Suppressor macrophage (primary cell): Measurements from ENCODE around the gene EBF4.
"Not testable (repeated sequence)": the region's sequence is repeated elsewhere in the genome, so short reads cannot be mapped to it uniquely, and the experiment has no call there.

Experiments
- DNase-seq, 4 experiments: peaks; one replicate each; pipeline ENCODE4 v3.0.0-alpha.2; 2020 to 2022

The EBF4 gene

DNA sequence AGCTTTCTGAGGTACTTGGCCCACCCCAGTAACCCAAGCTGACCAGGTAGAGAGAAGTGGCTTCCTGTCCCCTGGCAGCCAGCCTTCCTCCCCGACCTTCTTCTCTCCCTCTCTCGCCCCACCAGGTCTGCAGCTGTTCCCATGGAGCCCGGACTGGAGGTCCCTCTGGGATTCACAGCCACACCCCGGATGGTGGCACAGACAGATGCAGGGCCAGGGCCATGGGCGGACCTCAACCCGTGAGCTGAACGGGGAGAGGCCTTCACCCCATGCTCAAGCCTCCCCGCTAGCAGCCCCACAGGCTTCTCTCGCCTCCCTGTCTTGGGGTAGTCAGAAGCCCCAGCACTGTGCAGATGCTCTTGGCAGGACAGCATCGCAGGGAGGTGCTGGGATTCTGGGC lies 66.6 kb downstream of the EBF4 start:
- no peak for DNase-seq

DNA sequence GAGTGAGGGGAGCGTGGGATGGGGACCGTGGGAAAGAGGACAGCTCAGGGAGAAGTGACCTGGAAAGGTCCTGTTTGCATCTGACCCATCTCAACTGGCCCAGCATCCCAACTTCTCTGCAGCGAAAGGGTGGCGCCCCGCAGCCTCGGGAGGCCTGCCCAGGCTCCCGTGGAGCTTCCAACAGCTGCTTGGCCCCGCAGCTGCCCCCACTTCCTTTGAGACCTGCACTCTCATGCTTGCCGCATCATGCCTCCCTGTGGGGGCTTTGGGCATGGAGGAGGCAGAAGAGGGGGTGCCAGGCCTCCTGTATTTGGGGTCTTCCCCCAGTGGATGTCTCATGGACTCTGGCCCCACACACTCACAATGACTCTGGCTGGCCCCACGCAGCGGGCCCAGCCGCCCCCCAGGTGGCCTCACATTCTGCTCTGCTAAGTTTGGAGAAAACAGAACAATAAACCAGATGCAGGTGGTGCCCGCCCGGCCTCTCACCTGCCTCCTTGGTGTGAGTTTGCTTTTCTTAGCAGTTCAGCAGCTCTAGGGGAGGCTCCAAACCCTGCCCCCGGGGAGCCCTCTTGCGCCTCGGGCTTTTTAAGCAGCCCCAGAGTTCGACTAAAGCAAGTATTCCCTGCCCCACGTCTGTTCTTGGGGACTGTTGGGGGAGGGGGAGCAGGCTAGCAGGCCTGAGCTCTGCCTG lies 67.2 kb downstream of the EBF4 start:
- no peak for DNase-seq

GRCh38 chr20:2760297-2760951 lies 67.8 kb downstream of the EBF4 start:
- DNase-seq, result no peak

GRCh38 chr20:2760952-2761305 lies 68.3 kb downstream of the EBF4 start:
- DNase-seq, result no peak

DNA sequence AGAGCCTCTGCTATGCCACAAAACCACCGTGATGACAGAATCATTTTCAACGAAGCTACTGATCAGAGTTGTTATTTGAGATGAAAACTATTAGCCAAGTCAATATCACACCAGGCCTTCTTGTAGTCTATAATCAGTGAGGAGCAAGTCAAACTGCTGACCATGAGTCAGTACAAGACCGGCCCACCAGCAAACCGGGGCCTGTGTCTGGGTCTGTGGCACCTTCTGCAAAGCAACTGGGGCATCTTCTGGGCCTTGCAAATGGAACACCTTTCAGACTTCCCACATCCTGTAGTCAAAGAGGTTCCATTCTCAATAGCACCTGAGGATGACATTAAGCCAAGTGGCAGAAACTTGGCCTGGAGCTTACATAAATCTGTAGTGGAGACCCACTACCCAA lies 69.3 kb downstream of the EBF4 start:
- no peak for DNase-seq

GRCh38 chr20:2762578-2763131 lies 70.1 kb downstream of the EBF4 start:
- DNase-seq, result no peak

DNA sequence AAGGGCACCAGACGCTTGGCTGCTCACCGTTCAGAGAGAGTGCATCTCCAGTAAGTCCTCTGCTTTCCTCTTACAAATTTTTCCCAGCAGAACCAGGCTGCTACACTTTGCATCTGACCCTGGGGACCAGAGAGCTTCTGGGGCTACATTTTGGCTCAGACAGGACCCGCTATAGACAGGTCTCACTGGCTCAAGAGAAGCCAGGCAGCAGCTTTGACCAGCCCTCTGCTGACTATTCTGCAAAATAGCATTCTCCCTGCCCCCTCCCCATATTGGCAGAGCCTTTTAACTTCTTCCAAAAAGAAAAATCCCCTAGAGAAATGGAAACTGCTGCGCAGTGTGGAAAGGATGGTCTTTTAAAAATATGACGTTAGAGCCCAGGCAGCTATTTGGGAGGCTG lies 70.6 kb downstream of the EBF4 start:
- no peak for DNase-seq

DNA sequence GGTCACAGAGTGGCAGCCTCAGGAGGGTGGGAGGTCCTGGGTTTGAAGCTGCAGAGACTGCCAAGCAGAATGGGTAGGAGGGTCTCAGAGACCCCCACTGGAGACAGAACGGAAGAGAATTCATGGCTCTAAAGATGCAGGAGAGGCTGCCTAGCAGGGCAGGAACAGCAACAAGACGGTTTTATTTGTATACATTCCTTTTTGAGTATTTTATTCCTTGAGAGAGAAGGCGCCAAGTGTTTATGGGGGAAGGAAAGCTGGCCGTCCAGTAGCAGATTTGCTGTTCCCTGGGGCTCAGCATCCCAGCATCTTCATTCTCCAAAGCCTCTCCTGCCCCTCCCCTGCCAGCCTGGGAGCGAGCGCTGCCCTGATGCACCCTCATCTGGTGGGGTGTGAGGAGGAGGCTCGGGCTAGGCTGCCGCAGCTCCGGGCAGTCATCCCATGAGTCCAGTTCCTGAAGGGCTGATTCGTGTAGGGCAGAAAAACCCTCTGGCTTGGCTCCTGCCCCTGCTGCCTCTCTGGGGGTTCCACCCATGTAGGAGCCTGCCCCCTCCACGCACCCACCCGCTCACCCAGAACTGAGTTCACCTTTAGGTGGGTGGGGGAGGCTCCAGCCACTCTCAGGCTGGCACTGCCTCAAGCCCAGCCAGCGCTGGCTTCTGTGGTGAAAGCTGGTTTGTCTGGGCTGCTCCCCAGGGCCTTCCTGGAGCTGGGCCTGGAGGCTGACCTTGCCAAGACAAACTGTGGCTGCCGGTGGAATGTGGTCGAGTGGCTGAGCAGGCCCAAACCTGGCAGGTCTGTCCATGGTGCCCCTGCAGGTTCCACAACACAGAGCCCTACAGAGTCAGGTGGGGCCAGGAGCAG lies 75.4 kb downstream of the EBF4 start:
- DNase-seq, result no peak

DNA sequence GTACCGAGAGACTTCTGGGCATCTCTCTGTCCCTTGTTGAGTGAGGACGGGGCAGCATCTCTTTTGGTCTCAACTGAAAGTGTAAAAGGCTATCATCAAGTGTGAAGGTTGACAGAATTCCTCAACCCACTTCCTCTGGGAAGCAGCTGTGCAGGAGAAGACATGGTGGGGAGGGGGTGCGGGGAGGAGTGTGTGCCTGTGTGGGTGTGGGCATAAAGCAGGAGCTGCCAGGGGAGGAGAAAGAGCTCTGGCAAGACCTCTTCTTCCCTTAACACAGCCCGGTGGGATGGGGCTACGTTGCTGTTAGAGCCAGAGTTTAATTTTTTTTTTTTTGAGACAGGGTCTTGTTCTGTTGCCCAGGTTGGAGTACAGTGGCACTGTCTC lies 76.0 kb downstream of the EBF4 start:
- no peak for DNase-seq

DNA sequence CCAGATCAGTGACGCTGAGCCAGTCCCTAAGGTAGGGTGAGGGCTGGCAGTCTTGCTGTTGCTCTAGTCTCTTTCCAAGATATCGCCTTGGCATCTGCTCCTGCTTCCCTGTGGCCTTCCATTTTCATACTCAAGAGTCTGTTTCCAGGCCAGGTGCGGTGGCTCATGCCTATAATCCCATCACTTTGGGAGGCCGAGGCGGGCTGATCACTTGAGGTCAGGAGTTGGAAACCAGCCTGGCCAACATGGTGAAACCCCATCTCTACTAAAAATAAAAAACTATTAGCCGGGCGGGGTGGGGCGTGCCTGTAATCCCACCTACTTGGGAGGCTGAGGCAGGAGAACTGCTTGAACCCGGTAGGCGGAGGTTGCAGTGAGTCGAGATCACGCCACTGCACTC lies 77.5 kb downstream of the EBF4 start:
- DNase-seq, result not testable (repeated sequence)

DNA sequence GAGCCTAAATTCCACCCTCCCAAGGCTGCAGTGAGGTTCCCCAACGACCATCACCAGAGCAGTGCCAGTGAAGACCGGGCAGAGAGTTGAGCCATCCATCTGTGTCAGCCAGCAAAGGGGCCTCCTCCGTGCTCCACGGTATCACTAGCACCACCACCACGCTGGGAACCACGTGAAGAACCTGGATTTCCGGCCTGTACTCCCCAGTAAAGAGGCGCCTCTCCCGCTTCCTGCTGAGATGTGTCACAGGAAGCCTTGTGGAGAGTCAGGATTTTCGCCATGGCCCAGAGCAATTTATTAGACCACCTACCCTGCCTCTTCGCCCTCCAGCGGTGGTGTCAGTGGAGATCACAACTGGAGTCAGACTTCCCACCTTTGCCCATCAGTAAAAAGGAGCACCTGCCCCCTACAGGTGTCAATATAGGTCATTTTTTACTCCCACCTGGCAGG lies 79.1 kb downstream of the EBF4 start:
- no peak for DNase-seq

DNA sequence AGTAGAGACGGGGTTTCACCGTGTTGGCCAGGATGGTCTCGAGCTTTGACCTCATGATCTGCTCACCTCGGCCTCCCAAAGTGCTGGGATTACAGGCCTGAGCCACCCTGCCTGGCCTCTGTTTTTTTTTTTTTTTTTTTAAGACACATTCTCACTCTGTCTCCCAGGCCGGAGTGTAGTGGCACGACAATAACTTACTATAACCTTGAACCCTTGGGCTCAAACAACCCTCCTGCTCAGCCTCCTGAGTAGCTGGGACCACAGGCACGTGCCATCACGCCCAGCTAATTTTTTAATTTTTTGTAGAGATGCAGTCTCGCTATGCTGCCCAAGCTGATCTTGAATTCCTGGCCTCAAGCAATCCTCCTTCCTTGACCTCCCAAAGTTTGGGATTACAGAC lies 81.2 kb downstream of the EBF4 start:
- no peak for DNase-seq

GRCh38 chr20:2775139-2775538 lies 82.6 kb downstream of the EBF4 start:
- DNase-seq, result no peak

DNA sequence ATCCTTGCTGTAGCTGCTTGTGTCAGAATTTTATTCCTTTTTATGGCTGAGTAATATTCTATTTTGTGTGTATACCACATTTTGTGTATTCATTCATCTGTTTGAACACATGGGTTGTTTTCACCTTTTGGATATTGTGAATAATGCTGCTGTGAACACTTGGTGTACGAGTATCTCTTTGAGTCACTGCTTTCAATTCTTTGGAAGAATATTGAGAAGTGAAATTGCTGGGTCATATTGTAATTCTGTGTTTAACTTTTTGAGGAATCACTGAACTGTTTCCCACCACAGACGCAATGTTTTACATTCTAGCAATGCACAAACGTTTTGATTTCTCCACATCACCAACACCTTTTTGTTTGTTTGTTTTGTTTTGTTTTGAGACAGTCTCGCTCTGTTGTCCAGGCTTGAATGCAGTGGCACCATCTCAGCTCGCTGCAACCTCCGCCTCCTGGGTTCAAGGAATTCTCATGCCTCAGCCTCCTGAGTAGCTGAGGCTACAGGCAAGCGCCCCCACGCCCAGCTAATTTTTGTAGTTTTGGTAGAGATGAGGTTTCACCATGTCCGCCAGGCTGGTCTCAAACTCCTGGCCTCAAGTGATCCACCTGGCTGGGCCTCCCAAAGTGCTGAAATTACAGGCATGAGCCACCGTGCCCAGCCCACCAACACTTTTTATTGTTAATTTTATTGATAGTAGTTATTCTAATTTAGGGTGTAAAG lies 86.2 kb downstream of the EBF4 start:
- DNase-seq, result no peak

DNA sequence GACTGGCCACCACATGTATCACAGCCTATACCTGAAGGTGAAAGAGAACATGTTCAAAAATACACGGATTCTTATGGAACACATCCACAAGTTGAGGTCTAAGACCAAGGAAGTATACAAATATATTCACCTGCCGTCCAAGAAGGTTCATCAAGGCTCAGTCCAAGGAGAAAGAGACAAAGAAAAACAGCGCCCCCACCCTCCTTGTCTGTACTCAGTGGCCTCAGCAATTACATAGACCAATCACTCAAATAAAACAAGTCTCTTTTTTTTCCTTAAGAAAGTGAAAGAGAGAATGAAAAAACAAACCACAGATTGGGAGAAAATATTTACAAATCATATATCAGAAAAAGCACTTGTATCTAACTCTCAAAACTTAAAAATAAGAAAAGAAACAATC lies 88.4 kb downstream of the EBF4 start:
- no peak for DNase-seq

DNA sequence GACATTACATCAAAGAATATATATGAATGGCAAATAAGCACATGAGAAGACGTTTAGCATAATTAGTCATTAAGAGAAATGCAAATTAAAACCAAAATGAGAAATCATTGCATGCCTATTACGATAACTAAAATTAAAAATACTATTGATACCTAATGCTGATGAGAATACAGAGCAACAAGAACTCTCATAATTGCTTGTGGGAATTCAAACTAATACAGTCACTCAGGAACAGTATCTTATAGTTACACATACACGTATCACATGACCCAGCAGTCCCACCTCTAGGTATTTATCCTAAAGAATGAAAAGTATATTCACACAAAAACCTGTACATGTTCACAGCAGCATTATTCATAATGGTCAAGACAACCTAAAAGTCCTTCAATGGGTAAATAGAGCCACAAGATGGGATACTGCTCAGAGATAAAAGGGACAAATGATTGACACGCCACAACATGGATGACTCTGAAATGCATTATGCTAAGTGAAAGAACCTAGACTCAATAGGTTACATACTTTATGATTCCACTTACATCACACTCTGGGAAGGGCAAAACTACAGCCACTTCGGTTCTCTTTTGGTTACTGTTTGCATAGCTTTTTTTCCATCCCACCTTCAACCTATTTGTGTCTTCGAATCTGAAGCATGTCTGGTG lies 91.5 kb downstream of the EBF4 start:
- DNase-seq, result no peak

DNA sequence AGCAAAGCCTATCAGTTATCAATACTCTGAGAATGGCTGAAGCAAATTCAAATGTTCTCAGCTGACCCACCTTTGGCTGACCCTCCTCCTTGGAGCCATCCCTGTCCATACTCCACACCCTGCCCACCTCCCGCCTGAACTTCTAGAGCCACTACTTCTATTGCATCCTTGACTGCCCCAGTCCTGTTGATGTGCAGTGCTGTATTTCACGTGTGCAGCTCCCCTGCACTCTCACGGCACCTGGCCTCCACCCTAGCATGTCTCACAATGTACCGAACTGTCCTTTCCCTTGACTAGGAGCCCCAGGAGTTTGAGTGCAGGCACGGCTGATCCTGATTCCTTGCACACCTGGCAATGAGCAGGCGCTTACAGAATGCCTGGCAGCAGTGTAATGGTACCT lies 100.9 kb downstream of the EBF4 start:
- DNase-seq, result no peak

- no peak for DNase-seq
Measured at GRCh38 chr20:2794202-2794748, 101.7 kb downstream of the EBF4 start.

DNA sequence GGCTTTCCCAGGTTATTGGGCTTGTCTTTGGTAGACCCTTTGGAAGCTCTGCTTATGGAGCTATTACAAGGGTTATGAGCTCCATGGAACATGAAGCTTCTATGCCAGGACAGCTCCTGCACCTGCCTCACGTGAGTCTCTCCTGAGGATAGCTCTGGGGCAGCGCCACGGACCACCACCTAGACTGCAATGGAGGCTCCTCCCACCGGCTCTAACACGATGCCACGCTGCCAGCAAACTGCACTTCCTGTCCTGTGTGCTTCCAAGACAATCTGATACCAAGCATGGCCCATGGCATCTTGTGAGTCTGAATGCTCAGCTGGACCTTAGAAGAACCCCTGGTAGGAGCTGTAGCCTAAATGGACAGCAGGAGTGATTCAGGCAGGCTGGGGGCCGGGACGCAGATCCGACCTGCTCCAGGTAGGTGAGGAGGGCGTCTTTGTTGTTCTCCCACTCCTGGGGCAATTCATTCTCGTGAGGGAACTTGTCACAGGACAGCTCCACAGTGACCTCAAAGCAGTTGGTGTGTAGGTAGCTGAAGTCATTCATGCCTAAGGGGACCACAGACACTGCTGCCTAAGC lies 102.4 kb downstream of the EBF4 start:
- no peak for DNase-seq

GRCh38 chr20:2795451-2795850 lies 102.9 kb downstream of the EBF4 start:
- DNase-seq, result no peak

DNA sequence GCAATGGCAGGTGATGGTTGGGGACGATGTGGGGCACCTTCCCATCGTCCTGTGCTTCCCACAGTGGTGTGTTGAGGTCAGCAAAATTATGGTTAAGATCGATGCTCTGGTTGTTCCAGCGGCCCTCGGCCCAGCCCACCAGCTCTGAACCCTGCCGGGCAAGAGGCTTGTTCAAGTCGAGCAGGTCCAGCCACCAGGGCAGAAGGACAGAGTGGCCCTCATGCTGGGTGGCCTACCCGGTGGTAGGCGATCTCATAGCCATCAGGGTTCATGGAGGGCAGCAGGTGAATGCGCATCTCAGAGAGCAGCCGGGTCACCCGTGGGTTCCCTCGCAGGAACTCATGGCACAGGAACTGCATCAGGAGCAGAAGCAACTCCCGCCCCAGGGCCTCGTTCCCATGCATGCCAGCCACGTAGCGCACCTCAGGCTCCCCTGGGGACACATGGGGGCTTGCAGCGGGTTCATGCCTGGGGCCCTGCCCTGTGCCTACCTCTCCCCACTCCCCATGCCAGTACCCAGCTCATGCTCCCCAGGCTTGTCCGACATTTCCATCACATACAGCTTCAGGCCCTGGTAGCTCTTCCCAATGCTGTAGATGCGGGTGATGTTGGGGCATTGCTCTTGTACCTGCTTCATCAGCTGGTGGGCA lies 103.6 kb downstream of the EBF4 start:
- DNase-seq, result no peak
